Vagina (tissue), 2 donors: ENCODE results near the gene PRKAR2B.

Source experiments
- POLR2A ChIP-seq, 2 donors: fragments of 450-650 bp; IDR thresholded peaks; one replicate each; pipeline ENCODE4 v1.6.1; 2017; ENCODE audit warnings: antibody characterized with exemption in 2 of 2, mild to moderate bottlenecking in 2 of 2, moderate library complexity in 2 of 2
- TF ChIP-seq, protein P1 (sequence below), 3 experiments: fragments of 450-650 bp in 2 of 3; fragments of 200-600 bp in 1 of 3; sonication (generic) in 1 of 3; IDR thresholded peaks; one replicate each; pipeline ENCODE4 v1.5.1; 2017 to 2019; ENCODE audit warnings: antibody characterized with exemption in 3 of 3, mild to moderate bottlenecking in 2 of 3, moderate library complexity in 2 of 3

- TF ChIP-seq, protein P1, sequence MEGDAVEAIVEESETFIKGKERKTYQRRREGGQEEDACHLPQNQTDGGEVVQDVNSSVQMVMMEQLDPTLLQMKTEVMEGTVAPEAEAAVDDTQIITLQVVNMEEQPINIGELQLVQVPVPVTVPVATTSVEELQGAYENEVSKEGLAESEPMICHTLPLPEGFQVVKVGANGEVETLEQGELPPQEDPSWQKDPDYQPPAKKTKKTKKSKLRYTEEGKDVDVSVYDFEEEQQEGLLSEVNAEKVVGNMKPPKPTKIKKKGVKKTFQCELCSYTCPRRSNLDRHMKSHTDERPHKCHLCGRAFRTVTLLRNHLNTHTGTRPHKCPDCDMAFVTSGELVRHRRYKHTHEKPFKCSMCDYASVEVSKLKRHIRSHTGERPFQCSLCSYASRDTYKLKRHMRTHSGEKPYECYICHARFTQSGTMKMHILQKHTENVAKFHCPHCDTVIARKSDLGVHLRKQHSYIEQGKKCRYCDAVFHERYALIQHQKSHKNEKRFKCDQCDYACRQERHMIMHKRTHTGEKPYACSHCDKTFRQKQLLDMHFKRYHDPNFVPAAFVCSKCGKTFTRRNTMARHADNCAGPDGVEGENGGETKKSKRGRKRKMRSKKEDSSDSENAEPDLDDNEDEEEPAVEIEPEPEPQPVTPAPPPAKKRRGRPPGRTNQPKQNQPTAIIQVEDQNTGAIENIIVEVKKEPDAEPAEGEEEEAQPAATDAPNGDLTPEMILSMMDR (IDR thresholded peaks at IDR 0.05), result peak in 1 of 3 experiments; percentile 41
- no peak for TF ChIP-seq POLR2A (IDR thresholded peaks at IDR 0.05)
Measured at GRCh38 chr7:107167483-107168232, 123.2 kb downstream of the PRKAR2B start.
